Measurements from ENCODE around the gene PARD3B. TPM values are rescaled to one million over a fixed set of nuclear protein-coding genes. Genes with fewer than 3 reads are reported as not detected.

PARD3B gene
- polyA plus RNA-seq, 1 donor = 14.0 TPM

- no peak for DNase-seq
- H3K27me3 ChIP-seq (ENCODE audit: control insufficient read depth, insufficient read depth, low read length) = no peaks in the 10 kb centered on the region
- H3K9me3 ChIP-seq (ENCODE audit: control insufficient read depth, low read depth, low read length) = no peaks in the 10 kb centered on the region
- H3K4me3 ChIP-seq (ENCODE audit: low read length) = no peak overlapping the region
- H3K36me3 ChIP-seq (ENCODE audit: control insufficient read depth, insufficient read depth, low read length) = no peaks in the 10 kb centered on the region
- no peak overlapping the region for H3K27ac ChIP-seq (ENCODE audit: low read length)
- 100% methylated on average over 1 of the region's 2 CpGs for WGBS (ENCODE audit: insufficient coverage, low lambda C conversion rate)
- no peaks in the 10 kb centered on the region for H3K4me1 ChIP-seq (ENCODE audit: control insufficient read depth, insufficient read depth, low read length)
Observed at GRCh38 chr2:205089958-205090357, 544.7 kb downstream of the PARD3B start.

- H3K4me3 ChIP-seq (ENCODE audit: low read length) = no peak overlapping the region
- no peaks in the 10 kb centered on the region for H3K4me1 ChIP-seq (ENCODE audit: control insufficient read depth, insufficient read depth, low read length)
- H3K36me3 ChIP-seq (ENCODE audit: control insufficient read depth, insufficient read depth, low read length) = no peaks in the 10 kb centered on the region
- no peak overlapping the region for H3K27ac ChIP-seq (ENCODE audit: low read length)
- no CpG with 5 or more reads among the region's 3 CpGs for WGBS (ENCODE audit: insufficient coverage, low lambda C conversion rate)
- no peaks in the 10 kb centered on the region for H3K9me3 ChIP-seq (ENCODE audit: control insufficient read depth, low read depth, low read length)
- H3K27me3 ChIP-seq (ENCODE audit: control insufficient read depth, insufficient read depth, low read length) = no peaks in the 10 kb centered on the region
- DNase-seq = no peak
Observed at GRCh38 chr2:205091411-205091810, 546.1 kb downstream of the PARD3B start.

- DNase-seq = no peak
- Histone ChIP-seq H3K9me3 (ENCODE audit: control insufficient read depth, low read depth, low read length) (no peaks in the 10 kb centered on the region), H3K27ac (ENCODE audit: low read length) (no peak overlapping the region), H3K27me3 (ENCODE audit: control insufficient read depth, insufficient read depth, low read length) (no peaks in the 10 kb centered on the region), H3K4me3 (ENCODE audit: low read length) (no peak overlapping the region), H3K4me1 (ENCODE audit: control insufficient read depth, insufficient read depth, low read length) (no peaks in the 10 kb centered on the region), H3K36me3 (ENCODE audit: control insufficient read depth, insufficient read depth, low read length) (no peaks in the 10 kb centered on the region)
- 100% methylated on average over 3 of the region's 3 CpGs for WGBS (ENCODE audit: insufficient coverage, low lambda C conversion rate)
Observed at GRCh38 chr2:205094031-205094430, 548.8 kb downstream of the PARD3B start.

- H3K27me3 ChIP-seq (ENCODE audit: control insufficient read depth, insufficient read depth, low read length) = no peaks in the 10 kb centered on the region
- no peak for DNase-seq
- H3K4me1 ChIP-seq (ENCODE audit: control insufficient read depth, insufficient read depth, low read length) = no peaks in the 10 kb centered on the region
- H3K9me3 ChIP-seq (ENCODE audit: control insufficient read depth, low read depth, low read length) = no peaks in the 10 kb centered on the region
- no peak overlapping the region for H3K27ac ChIP-seq (ENCODE audit: low read length)
- H3K36me3 ChIP-seq (ENCODE audit: control insufficient read depth, insufficient read depth, low read length) = peaks cover 3% of the 10 kb centered on the region
- 80% methylated on average over 1 of the region's 2 CpGs for WGBS (ENCODE audit: insufficient coverage, low lambda C conversion rate)
- H3K4me3 ChIP-seq (ENCODE audit: low read length) = no peak overlapping the region
Observed at GRCh38 chr2:205103699-205104098, 558.4 kb downstream of the PARD3B start.

GRCh38 chr2:205107810-205108209 is 562.5 kb downstream of the PARD3B start:
- Histone ChIP-seq H3K4me1 (ENCODE audit: control insufficient read depth, insufficient read depth, low read length) (no peaks in the 10 kb centered on the region), H3K4me3 (ENCODE audit: low read length) (no peak overlapping the region), H3K9me3 (ENCODE audit: control insufficient read depth, low read depth, low read length) (peaks cover 4% of the 10 kb centered on the region), H3K27me3 (ENCODE audit: control insufficient read depth, insufficient read depth, low read length) (no peaks in the 10 kb centered on the region), H3K36me3 (ENCODE audit: control insufficient read depth, insufficient read depth, low read length) (peaks cover 3% of the 10 kb centered on the region), H3K27ac (ENCODE audit: low read length) (no peak overlapping the region)
- DNase-seq = no peak
- WGBS (ENCODE audit: insufficient coverage, low lambda C conversion rate) = 60% methylated on average over 2 of the region's 2 CpGs

- H3K4me3 ChIP-seq (ENCODE audit: low read length) = no peak overlapping the region
- no peak overlapping the region for H3K27ac ChIP-seq (ENCODE audit: low read length)
- WGBS (ENCODE audit: insufficient coverage, low lambda C conversion rate) = 100% methylated on average over 1 of the region's 2 CpGs
- H3K36me3 ChIP-seq (ENCODE audit: control insufficient read depth, insufficient read depth, low read length) = no peaks in the 10 kb centered on the region
- H3K9me3 ChIP-seq (ENCODE audit: control insufficient read depth, low read depth, low read length) = peaks cover 4% of the 10 kb centered on the region
- DNase-seq = no peak
- H3K4me1 ChIP-seq (ENCODE audit: control insufficient read depth, insufficient read depth, low read length) = no peaks in the 10 kb centered on the region
- no peaks in the 10 kb centered on the region for H3K27me3 ChIP-seq (ENCODE audit: control insufficient read depth, insufficient read depth, low read length)
Observed at GRCh38 chr2:205115511-205115910, 570.2 kb downstream of the PARD3B start.

- Histone ChIP-seq H3K4me3 (ENCODE audit: low read length) (no peak overlapping the region), H3K9me3 (ENCODE audit: control insufficient read depth, low read depth, low read length) (no peaks in the 10 kb centered on the region), H3K36me3 (ENCODE audit: control insufficient read depth, insufficient read depth, low read length) (no peaks in the 10 kb centered on the region), H3K4me1 (ENCODE audit: control insufficient read depth, insufficient read depth, low read length) (no peaks in the 10 kb centered on the region), H3K27me3 (ENCODE audit: control insufficient read depth, insufficient read depth, low read length) (no peaks in the 10 kb centered on the region), H3K27ac (ENCODE audit: low read length) (no peak overlapping the region)
- no CpG with 5 or more reads among the region's 2 CpGs for WGBS (ENCODE audit: insufficient coverage, low lambda C conversion rate)
- no peak for DNase-seq
Observed at GRCh38 chr2:205117125-205117524, 571.9 kb downstream of the PARD3B start.

GRCh38 chr2:205119136-205119535 is 573.9 kb downstream of the PARD3B start:
- Histone ChIP-seq H3K36me3 (ENCODE audit: control insufficient read depth, insufficient read depth, low read length) (peaks cover 3% of the 10 kb centered on the region), H3K4me3 (ENCODE audit: low read length) (no peak overlapping the region), H3K27me3 (ENCODE audit: control insufficient read depth, insufficient read depth, low read length) (no peaks in the 10 kb centered on the region), H3K4me1 (ENCODE audit: control insufficient read depth, insufficient read depth, low read length) (no peaks in the 10 kb centered on the region), H3K9me3 (ENCODE audit: control insufficient read depth, low read depth, low read length) (no peaks in the 10 kb centered on the region), H3K27ac (ENCODE audit: low read length) (no peak overlapping the region)
- DNase-seq = no peak
- WGBS (ENCODE audit: insufficient coverage, low lambda C conversion rate) = 100% methylated on average over 2 of the region's 9 CpGs

- Histone ChIP-seq H3K4me3 (ENCODE audit: low read length) (no peak overlapping the region), H3K27ac (ENCODE audit: low read length) (no peak overlapping the region), H3K4me1 (ENCODE audit: control insufficient read depth, insufficient read depth, low read length) (no peaks in the 10 kb centered on the region), H3K9me3 (ENCODE audit: control insufficient read depth, low read depth, low read length) (no peaks in the 10 kb centered on the region), H3K36me3 (ENCODE audit: control insufficient read depth, insufficient read depth, low read length) (peaks cover 9% of the 10 kb centered on the region), H3K27me3 (ENCODE audit: control insufficient read depth, insufficient read depth, low read length) (no peaks in the 10 kb centered on the region)
- DNase-seq = no peak
Observed at GRCh38 chr2:205128726-205129125, 583.5 kb downstream of the PARD3B start.

- Histone ChIP-seq H3K36me3 (ENCODE audit: control insufficient read depth, insufficient read depth, low read length) (peaks cover 9% of the 10 kb centered on the region), H3K4me1 (ENCODE audit: control insufficient read depth, insufficient read depth, low read length) (no peaks in the 10 kb centered on the region), H3K27me3 (ENCODE audit: control insufficient read depth, insufficient read depth, low read length) (no peaks in the 10 kb centered on the region), H3K9me3 (ENCODE audit: control insufficient read depth, low read depth, low read length) (no peaks in the 10 kb centered on the region), H3K27ac (ENCODE audit: low read length) (no peak overlapping the region), H3K4me3 (ENCODE audit: low read length) (no peak overlapping the region)
- no peak for DNase-seq
- 73% methylated on average over 2 of the region's 5 CpGs for WGBS (ENCODE audit: insufficient coverage, low lambda C conversion rate)
Observed at GRCh38 chr2:205129531-205129930, 584.3 kb downstream of the PARD3B start.

GRCh38 chr2:205130111-205130829 is 585.0 kb downstream of the PARD3B start:
- Histone ChIP-seq H3K36me3 (ENCODE audit: control insufficient read depth, insufficient read depth, low read length) (peaks cover 7% of the 10 kb centered on the region), H3K27me3 (ENCODE audit: control insufficient read depth, insufficient read depth, low read length) (no peaks in the 10 kb centered on the region), H3K9me3 (ENCODE audit: control insufficient read depth, low read depth, low read length) (no peaks in the 10 kb centered on the region), H3K27ac (ENCODE audit: low read length) (no peak overlapping the region), H3K4me1 (ENCODE audit: control insufficient read depth, insufficient read depth, low read length) (no peaks in the 10 kb centered on the region), H3K4me3 (ENCODE audit: low read length) (no peak overlapping the region)
- 82% methylated on average over 3 of the region's 4 CpGs for WGBS (ENCODE audit: insufficient coverage, low lambda C conversion rate)
- DNase-seq = no peak

All from large intestine (tissue), 3 donors.